Activated naive CD8-positive, alpha-beta T cell treated with anti-CD3 and anti-CD28 coated beads, Interleukin-2, amount 10 ng/mL, durations not matched to agents 7 days and 5 days (primary cell): ENCODE measurements around the gene SOAT2. TPM values are rescaled to one million over a fixed set of nuclear protein-coding genes. Genes with fewer than 3 reads are reported as not detected.
A peak's percentile ranks its signal among the peaks of the same experiment; 100 is the strongest.

Source experiments
- ATAC-seq: fragments of 150-1000 bp; cut with Tn5 transposase; one replicate; pipeline ENCODE4 v1.10.0; 2021; ENCODE audit warnings: low read depth, moderate library complexity
- POLR2A ChIA-PET: fragments of 350-600 bp; sonication (Branson Sonifier 250); formaldehyde crosslinking; loops from one replicate; lab custom pipeline; 2021; ENCODE audit warnings: antibody characterized with exemption; lab: Charles Lee
- DNase-seq: peaks from one replicate; pipeline ENCODE4 v3.0.0; 2021
- H3K27ac Mint-ChIP-seq: one replicate; pipeline ENCODE4 v1.8.0; 2022; ENCODE audit warnings: mild to moderate bottlenecking, mixed read lengths
- H3K27me3 Mint-ChIP-seq: one replicate; pipeline ENCODE4 v1.8.0; 2022; ENCODE audit warnings: mild to moderate bottlenecking, moderate library complexity, mixed read lengths
- H3K36me3 Mint-ChIP-seq: one replicate; pipeline ENCODE4 v1.8.0; 2021; ENCODE audit warnings: mild to moderate bottlenecking, mixed read lengths
- H3K4me1 Mint-ChIP-seq: one replicate; pipeline ENCODE4 v1.8.0; 2021; ENCODE audit warnings: mixed read lengths
- H3K4me3 Mint-ChIP-seq: one replicate; pipeline ENCODE4 v1.8.0; 2022; ENCODE audit warnings: mild to moderate bottlenecking, moderate library complexity, mixed read lengths
- H3K9me3 Mint-ChIP-seq: one replicate; pipeline ENCODE4 v1.8.0; 2021; ENCODE audit warnings: mixed read lengths
- total RNA-seq, 2 experiments: library from RNA; stranded (reverse); gene quantifications; one replicate each; pipeline ENCODE4 v1.2.3, GENCODE V29; 2021

The SOAT2 gene
- total RNA-seq, 2 experiments from 2014 or later, result 9.8 to 10.4 TPM

DNA sequence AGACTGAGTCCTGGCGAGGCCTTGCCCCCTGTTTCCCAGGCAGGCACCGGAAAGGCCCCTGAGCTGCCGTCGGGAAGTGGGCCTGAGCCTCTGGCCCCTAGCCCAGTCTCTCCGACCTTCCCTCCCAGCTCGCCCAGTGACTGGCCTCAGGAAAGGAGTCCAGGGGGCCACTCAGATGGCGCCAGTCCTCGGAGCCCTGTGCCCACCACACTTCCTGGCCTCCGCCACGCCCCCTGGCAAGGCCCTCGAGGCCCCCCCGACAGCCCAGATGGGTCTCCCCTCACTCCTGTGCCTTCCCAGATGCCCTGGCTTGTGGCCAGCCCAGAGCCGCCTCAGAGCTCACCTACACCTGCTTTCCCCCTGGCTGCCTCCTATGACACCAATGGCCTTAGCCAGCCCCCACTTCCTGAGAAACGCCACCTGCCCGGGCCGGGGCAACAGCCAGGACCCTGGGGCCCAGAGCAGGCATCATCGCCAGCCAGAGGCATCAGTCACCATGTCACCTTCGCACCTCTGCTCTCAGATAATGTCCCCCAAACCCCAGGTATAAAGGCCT, 42.5 kb upstream of the SOAT2 start:
- H3K9me3 Mint-ChIP-seq, result no peaks in the 10 kb centered on the region
- peaks cover 5% of the 10 kb centered on the region for H3K27me3 Mint-ChIP-seq
- no peak overlapping the region for H3K4me3 Mint-ChIP-seq
- ATAC-seq, result no peak
- H3K4me1 Mint-ChIP-seq, result peaks cover under 1% of the 10 kb centered on the region
- DNase-seq, result peak; percentile 35
- POLR2A ChIA-PET, result interaction anchor here (0.6 to 1.4 kb wide), 3 partner anchors 18 to 448 kb away, joined by 3 to 5 read pairs (median 4); partner anchors contain the start of genes SOAT2 and SPRYD3
- H3K27ac Mint-ChIP-seq, result no peak overlapping the region
- peaks cover 8% of the 10 kb centered on the region for H3K36me3 Mint-ChIP-seq

DNA sequence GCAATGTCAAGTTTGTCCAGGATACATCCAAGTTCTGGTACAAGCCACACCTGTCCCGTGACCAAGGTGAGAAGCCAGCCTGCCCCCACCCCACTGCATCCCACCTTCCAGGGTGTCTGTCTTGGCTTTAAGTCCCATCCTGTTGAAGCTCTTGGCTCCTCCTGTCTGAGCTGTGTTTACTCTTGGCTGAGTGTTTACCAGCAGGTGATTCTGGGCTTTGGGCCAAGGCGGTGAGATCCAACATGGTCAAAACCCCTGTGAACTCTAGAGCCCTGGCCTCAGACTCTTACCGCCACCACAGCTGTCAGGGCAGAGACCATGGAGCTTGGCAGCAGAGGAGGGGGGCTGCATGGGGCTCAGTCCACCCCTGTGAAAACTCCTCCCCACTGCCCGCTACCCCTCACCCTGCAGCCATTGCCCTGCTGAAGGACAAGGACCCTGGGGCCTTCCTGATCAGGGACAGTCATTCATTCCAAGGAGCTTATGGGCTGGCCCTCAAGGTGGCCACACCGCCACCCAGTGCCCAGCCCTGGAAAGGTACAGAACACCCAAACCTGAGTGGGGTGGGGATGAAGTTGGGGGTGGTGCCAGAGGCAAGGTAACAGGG, 41.8 kb upstream of the SOAT2 start:
- DNase-seq (peak; percentile 38), ATAC-seq (no peak)
- H3K27me3 Mint-ChIP-seq, result peaks cover 3% of the 10 kb centered on the region
- POLR2A ChIA-PET, result interaction anchor here (0.9 kb wide), 1 partner anchor 18 kb away, joined by 4 read pairs; the partner anchor contains the start of gene SPRYD3
- no peaks in the 10 kb centered on the region for H3K9me3 Mint-ChIP-seq
- H3K36me3 Mint-ChIP-seq, result peaks cover 15% of the 10 kb centered on the region
- H3K4me3 Mint-ChIP-seq, result no peak overlapping the region
- peaks cover 6% of the 10 kb centered on the region for H3K4me1 Mint-ChIP-seq
- H3K27ac Mint-ChIP-seq, result no peak overlapping the region

GRCh38 chr12:53062011-53062961, 41.0 kb upstream of the SOAT2 start:
- peak; percentile 27 for DNase-seq
- H3K27ac Mint-ChIP-seq, result no peak overlapping the region
- POLR2A ChIA-PET, result interaction anchor here (0.9 kb wide), 1 partner anchor 17 kb away, joined by 4 read pairs; the partner anchor contains the start of gene SPRYD3
- peaks cover 1% of the 10 kb centered on the region for H3K27me3 Mint-ChIP-seq
- no peaks in the 10 kb centered on the region for H3K9me3 Mint-ChIP-seq
- peaks cover 6% of the 10 kb centered on the region for H3K4me1 Mint-ChIP-seq
- peaks cover 15% of the 10 kb centered on the region for H3K36me3 Mint-ChIP-seq
- ATAC-seq, result no peak
- no peak overlapping the region for H3K4me3 Mint-ChIP-seq

DNA sequence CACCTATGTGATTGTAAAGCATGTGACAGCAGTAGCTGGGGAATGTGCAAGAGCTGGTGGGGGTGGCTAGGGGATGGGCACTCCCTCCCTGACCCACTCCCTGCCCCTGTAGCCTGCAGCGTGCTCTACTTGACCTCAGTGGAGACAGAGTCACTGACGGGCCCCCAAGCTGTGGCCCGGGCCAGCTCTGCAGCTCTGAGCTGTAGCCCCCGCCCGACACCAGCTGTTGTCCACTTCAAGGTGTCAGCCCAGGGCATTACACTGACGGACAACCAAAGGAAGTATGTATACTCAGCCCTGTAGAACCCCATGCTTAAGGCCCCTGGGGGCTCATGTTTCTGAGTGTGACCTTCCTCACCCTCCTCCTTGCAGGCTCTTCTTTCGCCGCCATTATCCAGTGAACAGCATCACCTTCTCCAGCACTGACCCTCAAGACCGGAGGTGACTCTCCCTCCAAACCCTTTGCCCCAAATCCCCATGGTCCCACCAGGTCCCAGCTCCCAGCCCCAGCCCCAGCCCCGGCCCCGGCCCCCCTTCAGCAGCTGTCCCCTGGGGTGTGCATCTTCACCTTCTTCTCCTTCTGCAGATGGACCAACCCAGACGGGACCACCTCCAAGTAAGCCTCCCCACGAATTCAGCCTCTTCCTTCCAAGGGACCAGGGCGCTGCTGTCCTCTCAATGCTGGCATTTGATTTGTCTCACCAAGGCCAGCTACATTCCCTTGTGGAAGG, 40.1 kb upstream of the SOAT2 start:
- Mint-ChIP-seq H3K4me3 (no peak overlapping the region), H3K27me3 (peaks cover 1% of the 10 kb centered on the region), H3K4me1 (peaks cover 6% of the 10 kb centered on the region), H3K36me3 (peaks cover 15% of the 10 kb centered on the region), H3K9me3 (no peaks in the 10 kb centered on the region), H3K27ac (no peak overlapping the region)
- DNase-seq (peak; percentile 25), ATAC-seq (no peak)
- POLR2A ChIA-PET, result no interaction called here

DNA sequence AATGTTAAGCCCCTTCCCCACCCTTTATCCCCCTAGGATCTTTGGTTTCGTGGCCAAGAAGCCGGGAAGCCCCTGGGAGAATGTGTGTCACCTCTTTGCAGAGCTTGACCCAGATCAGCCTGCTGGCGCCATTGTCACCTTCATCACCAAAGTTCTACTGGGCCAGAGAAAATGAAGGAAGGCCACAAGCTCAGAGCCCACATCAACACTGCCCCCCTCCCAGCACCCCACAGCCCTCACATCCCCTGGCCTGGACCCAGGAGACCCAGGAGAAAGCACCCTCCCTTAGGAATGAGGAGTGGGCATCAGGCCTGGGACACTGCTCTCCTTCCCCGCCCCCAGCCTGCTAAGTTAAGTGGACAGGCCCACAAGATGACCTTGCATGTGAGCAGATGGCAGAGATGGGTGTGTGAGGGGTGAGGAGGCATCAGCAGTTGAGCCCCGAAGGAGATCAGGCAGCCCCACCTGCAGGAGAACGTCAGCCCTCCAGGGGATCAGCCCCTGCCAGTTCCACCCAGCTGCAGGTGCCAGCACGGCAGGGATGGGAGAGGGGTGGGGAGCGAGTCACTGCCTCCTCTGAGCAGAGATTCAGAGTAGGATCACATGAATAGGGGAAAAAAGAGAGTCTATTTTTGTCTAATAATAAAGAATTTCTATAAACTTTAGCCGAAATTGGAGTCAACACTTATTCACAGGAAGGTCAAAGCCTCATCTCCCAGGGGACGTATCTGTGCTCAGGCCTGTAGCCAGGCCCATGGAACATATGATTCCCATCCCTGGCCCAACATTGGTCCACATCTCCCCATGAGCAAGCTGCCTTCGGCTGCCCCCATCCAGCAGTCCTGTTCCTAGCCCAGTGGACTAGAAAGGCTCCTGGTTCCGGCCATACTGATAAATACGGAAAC, 39.3 kb upstream of the SOAT2 start:
- Mint-ChIP-seq H3K27me3 (peaks cover 1% of the 10 kb centered on the region), H3K36me3 (peaks cover 15% of the 10 kb centered on the region), H3K4me3 (no peak overlapping the region), H3K4me1 (peaks cover 6% of the 10 kb centered on the region), H3K9me3 (no peaks in the 10 kb centered on the region), H3K27ac (peak overlapping the region; percentile 52)
- ATAC-seq (no peak), DNase-seq (peak; percentile 20)
- POLR2A ChIA-PET, result no interaction called here

GRCh38 chr12:53064613-53065436, 38.5 kb upstream of the SOAT2 start:
- Mint-ChIP-seq H3K4me1 (peaks cover 6% of the 10 kb centered on the region), H3K36me3 (peaks cover 15% of the 10 kb centered on the region), H3K9me3 (no peaks in the 10 kb centered on the region), H3K4me3 (no peak overlapping the region), H3K27ac (no peak overlapping the region), H3K27me3 (peaks cover 1% of the 10 kb centered on the region)
- POLR2A ChIA-PET, result interaction anchor here (0.8 to 3.0 kb wide), 4 partner anchors 14 to 34 kb away, joined by 3 to 25 read pairs (median 5); partner anchors contain the start of genes IGFBP6 and SPRYD3
- no peak for ATAC-seq
- DNase-seq, result peak; percentile 19

GRCh38 chr12:53065470-53065869, 37.8 kb upstream of the SOAT2 start:
- H3K4me3 Mint-ChIP-seq, result no peak overlapping the region
- H3K36me3 Mint-ChIP-seq, result peaks cover 15% of the 10 kb centered on the region
- peaks cover 6% of the 10 kb centered on the region for H3K4me1 Mint-ChIP-seq
- no peaks in the 10 kb centered on the region for H3K9me3 Mint-ChIP-seq
- POLR2A ChIA-PET, result interaction anchor here (0.7 to 3.0 kb wide), 6 partner anchors 11 to 141 kb away, joined by 3 to 25 read pairs (median 4); partner anchors contain the start of genes IGFBP6, ITGB7 and SPRYD3
- peak; percentile 29 for DNase-seq
- H3K27ac Mint-ChIP-seq, result no peak overlapping the region
- peaks cover 1% of the 10 kb centered on the region for H3K27me3 Mint-ChIP-seq
- no peak for ATAC-seq

GRCh38 chr12:53065975-53066931, 37.0 kb upstream of the SOAT2 start:
- Mint-ChIP-seq H3K4me1 (peaks cover 6% of the 10 kb centered on the region), H3K27me3 (peaks cover under 1% of the 10 kb centered on the region), H3K27ac (peak overlapping the region; percentile 66), H3K9me3 (no peaks in the 10 kb centered on the region), H3K36me3 (peaks cover 15% of the 10 kb centered on the region), H3K4me3 (no peak overlapping the region)
- ATAC-seq, result peak; percentile 69
- POLR2A ChIA-PET, result interaction anchor here (0.6 to 3.0 kb wide), 9 partner anchors 9 to 141 kb away, joined by 3 to 25 read pairs (median 3); partner anchors contain the start of genes IGFBP6, ITGB7 and SPRYD3
- peak; percentile 72 for DNase-seq

DNA sequence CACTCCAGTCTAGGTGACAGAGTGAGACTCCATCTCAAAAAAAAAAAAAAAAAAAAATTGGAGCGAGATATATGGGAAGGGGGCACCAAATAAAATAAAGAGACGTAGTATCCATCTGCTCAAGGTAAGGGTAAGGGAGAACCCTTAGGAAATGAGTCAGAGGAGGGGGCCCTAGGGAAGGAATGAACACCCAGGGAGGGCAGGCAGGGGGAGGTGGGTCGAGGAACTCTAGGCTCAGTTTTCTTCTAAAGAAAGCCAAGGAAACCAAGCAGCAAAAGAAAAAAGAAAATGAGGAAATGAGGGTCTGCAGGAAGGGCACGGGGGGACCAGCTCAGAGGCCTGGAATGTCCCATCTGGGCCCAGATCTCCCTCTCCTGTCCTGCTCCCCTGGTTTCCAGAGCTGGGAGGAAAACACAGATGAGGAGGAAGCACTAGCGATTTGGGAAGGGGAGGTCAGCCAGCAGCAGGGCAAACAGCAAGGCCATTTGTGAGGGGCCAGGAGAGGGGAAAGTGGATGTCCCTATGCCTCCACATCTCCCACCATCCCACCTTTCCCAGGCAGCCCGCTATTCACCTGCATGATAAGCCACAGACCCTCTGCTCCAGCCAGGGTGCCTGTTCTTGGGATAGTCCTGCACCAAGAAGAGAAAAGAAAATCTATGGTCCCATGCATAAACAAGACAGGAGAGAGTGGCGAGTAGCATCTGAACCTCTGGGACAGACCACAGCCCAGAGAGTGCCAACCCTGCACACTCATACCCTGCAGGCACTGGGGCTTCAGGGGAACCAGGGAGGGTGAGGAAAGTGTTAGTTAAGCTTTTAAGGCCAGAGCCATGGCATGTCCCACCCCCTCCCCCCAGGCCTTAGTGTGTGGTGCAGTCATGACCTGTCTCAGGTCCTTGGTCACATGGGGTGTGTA, 36.0 kb upstream of the SOAT2 start:
- peaks cover 8% of the 10 kb centered on the region for H3K4me1 Mint-ChIP-seq
- DNase-seq (peak; percentile 11), ATAC-seq (no peak)
- no peak overlapping the region for H3K27ac Mint-ChIP-seq
- POLR2A ChIA-PET, result interaction anchor here (1.2 to 3.0 kb wide), 2 partner anchors 12 to 31 kb away, joined by 5 to 25 read pairs; partner anchors contain the start of genes IGFBP6 and SPRYD3
- no peak overlapping the region for H3K4me3 Mint-ChIP-seq
- no peaks in the 10 kb centered on the region for H3K27me3 Mint-ChIP-seq
- H3K9me3 Mint-ChIP-seq, result no peaks in the 10 kb centered on the region
- H3K36me3 Mint-ChIP-seq, result peaks cover 16% of the 10 kb centered on the region
